Caco-2 (cell line): ENCODE data around the gene POP7. TPM values are rescaled to one million over a fixed set of nuclear protein-coding genes. Genes with fewer than 3 reads are reported as not detected.

ENCODE experiments used
- BruUV-seq: library from RNA; stranded (reverse); fragments of 400-500 nt; replicated peaks from 2 replicates; lab custom pipeline; 2021; lab: Mats Ljungman, UMichigan
- CTCF ChIA-PET: fragments of 300-600 bp; sonication (Branson Sonifier 250); formaldehyde crosslinking; loops from one replicate; lab custom pipeline; 2022; ENCODE audit warnings: antibody characterized with exemption; lab: Charles Lee
- POLR2A ChIA-PET: fragments of 300-600 bp; sonication (Branson Sonifier 250); formaldehyde crosslinking; loops from one replicate; lab custom pipeline; 2022; ENCODE audit warnings: antibody characterized with exemption; lab: Charles Lee
- DNase-seq, 2 experiments: peaks; one replicate each; pipeline versions ENCODE4 v3.0.0 to v3.0.0-alpha.2; 2020 to 2022
- H3K27me3 ChIP-seq: replicated peaks from 2 replicates; pipeline ENCODE4 v1.6.0; 2011; ENCODE audit warnings: low read length; ENCODE audit not compliant: control insufficient read depth, insufficient read depth
- H3K36me3 ChIP-seq: 2 replicates; pipeline ENCODE4 v1.5.1; 2011; ENCODE audit warnings: low read length; ENCODE audit not compliant: control insufficient read depth, insufficient read depth
- H3K4me1 ChIP-seq: fragments of 250-450 bp; sonication (Bioruptor Pico); 2 replicates; pipeline ENCODE4 v1.5.1; 2020; ENCODE audit warnings: mild to moderate bottlenecking
- H3K4me3 ChIP-seq: 2 replicates; pipeline ENCODE4 v1.5.1; 2011; ENCODE audit warnings: low read depth, mild to moderate bottlenecking, control low read depth, low read length
- H3K9me3 ChIP-seq: fragments of 250-450 bp; sonication (Bioruptor Pico); 2 replicates; pipeline ENCODE4 v1.5.1; 2020; ENCODE audit warnings: mild to moderate bottlenecking, moderate library complexity
- H3K27ac Mint-ChIP-seq: one replicate; pipeline ENCODE4 v1.8.0; 2022; ENCODE audit warnings: mixed read lengths; ENCODE audit not compliant: unreplicated experiment
- H3K27me3 Mint-ChIP-seq: one replicate; pipeline ENCODE4 v1.8.0; 2022; ENCODE audit warnings: mixed read lengths; ENCODE audit not compliant: insufficient read depth, unreplicated experiment
- H3K36me3 Mint-ChIP-seq: one replicate; pipeline ENCODE4 v1.8.0; 2022; ENCODE audit warnings: mild to moderate bottlenecking, mixed read lengths; ENCODE audit not compliant: insufficient read depth, unreplicated experiment
- H3K4me1 Mint-ChIP-seq: one replicate; pipeline ENCODE4 v1.8.0; 2022; ENCODE audit warnings: low read depth, mixed read lengths; ENCODE audit not compliant: unreplicated experiment
- H3K4me3 Mint-ChIP-seq: one replicate; pipeline ENCODE4 v1.8.0; 2022; ENCODE audit warnings: mild to moderate bottlenecking, moderate library complexity, mixed read lengths; ENCODE audit not compliant: unreplicated experiment
- H3K9me3 Mint-ChIP-seq: one replicate; pipeline ENCODE4 v1.8.0; 2022; ENCODE audit warnings: mixed read lengths; ENCODE audit not compliant: unreplicated experiment
- intact Hi-C: fragments of 100-400 bp; cut with micrococcal nuclease; formaldehyde crosslinking; loops from one replicate; pipeline ENCODE4 v1.10.0; 2022; ENCODE audit not compliant: unreplicated experiment
- total RNA-seq: library from RNA; stranded (reverse); gene quantifications from 2 replicates; pipeline ENCODE4 v1.2.3, GENCODE V29; 2022
- TF ChIP-seq, protein P1 (sequence below), 2 experiments: fragments of 200-600 bp in 1 of 2; IDR thresholded peaks; 1 replicate in 1 of 2; 2 replicates in 1 of 2; pipeline versions ENCODE4 v1.5.1 to v1.8.0; 2011 to 2022; ENCODE audit warnings: antibody characterized with exemption in 1 of 2, control low read depth in 1 of 2, inconsistent platforms in 1 of 2, low read depth in 1 of 2, low read length in 1 of 2, mild to moderate bottlenecking in 1 of 2, moderate library complexity in 1 of 2; ENCODE audit not compliant: insufficient read depth in 1 of 2, severe bottlenecking in 1 of 2, unreplicated experiment in 1 of 2

Gene POP7
- total RNA-seq, 1 experiment from 2014 or later: 66.9 TPM

DNA sequence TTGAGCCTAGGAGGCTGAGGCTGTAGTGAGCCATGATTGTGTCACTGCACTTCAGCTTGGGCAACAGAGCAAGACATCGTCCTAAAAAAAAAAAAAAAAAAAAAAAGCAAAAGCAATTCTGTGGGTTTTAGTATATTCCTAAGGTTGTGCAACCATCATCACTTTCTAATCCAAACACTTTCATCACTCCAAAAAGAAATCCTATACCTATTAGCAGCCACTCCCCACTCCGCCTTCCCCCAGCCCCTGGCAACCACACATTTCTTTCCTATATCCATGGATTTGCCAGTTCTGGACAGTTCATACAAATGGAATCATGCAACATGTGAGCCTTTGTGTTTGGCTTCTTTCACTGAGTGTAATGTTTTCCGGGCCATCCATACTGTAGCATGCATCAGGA lies 47.8 kb downstream of the POP7 start:
- DNase-seq: no peak
- Mint-ChIP-seq H3K4me3 (no peak overlapping the region), H3K4me1 (no peaks in the 10 kb centered on the region), H3K36me3 (no peaks in the 10 kb centered on the region), H3K27me3 (peaks cover 15% of the 10 kb centered on the region), H3K27ac (no peak overlapping the region), H3K9me3 (no peaks in the 10 kb centered on the region)
- Histone ChIP-seq H3K36me3 (no peaks in the 10 kb centered on the region), H3K27me3 (no peaks in the 10 kb centered on the region), H3K4me1 (no peaks in the 10 kb centered on the region), H3K4me3 (no peak overlapping the region), H3K9me3 (no peaks in the 10 kb centered on the region)
- BruUV-seq: no TSS peak
- CTCF ChIA-PET: interaction anchor here (0.7 kb wide), 1 partner anchor 99 kb away, joined by 3 read pairs; the partner anchor contains the start of gene SLC12A9
- TF ChIP-seq, protein P1, sequence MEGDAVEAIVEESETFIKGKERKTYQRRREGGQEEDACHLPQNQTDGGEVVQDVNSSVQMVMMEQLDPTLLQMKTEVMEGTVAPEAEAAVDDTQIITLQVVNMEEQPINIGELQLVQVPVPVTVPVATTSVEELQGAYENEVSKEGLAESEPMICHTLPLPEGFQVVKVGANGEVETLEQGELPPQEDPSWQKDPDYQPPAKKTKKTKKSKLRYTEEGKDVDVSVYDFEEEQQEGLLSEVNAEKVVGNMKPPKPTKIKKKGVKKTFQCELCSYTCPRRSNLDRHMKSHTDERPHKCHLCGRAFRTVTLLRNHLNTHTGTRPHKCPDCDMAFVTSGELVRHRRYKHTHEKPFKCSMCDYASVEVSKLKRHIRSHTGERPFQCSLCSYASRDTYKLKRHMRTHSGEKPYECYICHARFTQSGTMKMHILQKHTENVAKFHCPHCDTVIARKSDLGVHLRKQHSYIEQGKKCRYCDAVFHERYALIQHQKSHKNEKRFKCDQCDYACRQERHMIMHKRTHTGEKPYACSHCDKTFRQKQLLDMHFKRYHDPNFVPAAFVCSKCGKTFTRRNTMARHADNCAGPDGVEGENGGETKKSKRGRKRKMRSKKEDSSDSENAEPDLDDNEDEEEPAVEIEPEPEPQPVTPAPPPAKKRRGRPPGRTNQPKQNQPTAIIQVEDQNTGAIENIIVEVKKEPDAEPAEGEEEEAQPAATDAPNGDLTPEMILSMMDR (IDR thresholded peaks at IDR 0.05; ENCODE audit: insufficient read depth in 1 of 2, low read depth in 1 of 2, low read length in 1 of 2, severe bottlenecking in 1 of 2, unreplicated experiment in 1 of 2): no peak
- intact Hi-C loops: no loop called here
- POLR2A ChIA-PET: no interaction called here

Other genes starting within 250 kb of the POP7 start
- gene SPACDR, start 241.9 kb upstream of the POP7 start, total RNA-seq: 0.41 and 0.84 TPM in 2 replicates
- gene TSC22D4, start 226.9 kb upstream of the POP7 start, total RNA-seq: 27.2 and 32.0 TPM in 2 replicates
- 1.3 and 1.7 TPM in 2 replicates for gene NYAP1, start 222.2 kb upstream of the POP7 start, total RNA-seq
- 58.5 and 60.7 TPM in 2 replicates for gene AGFG2, start 166.9 kb upstream of the POP7 start, total RNA-seq
- 1.9 and 2.0 TPM in 2 replicates for gene SAP25, start 132.2 kb upstream of the POP7 start, total RNA-seq
- gene LRCH4, start 120.0 kb upstream of the POP7 start, total RNA-seq: 69.5 and 71.4 TPM in 2 replicates
- 1.4 and 1.5 TPM in 2 replicates for gene FBXO24, start 119.8 kb upstream of the POP7 start, total RNA-seq
- 10.4 and 12.9 TPM in 2 replicates for gene PCOLCE, start 103.8 kb upstream of the POP7 start, total RNA-seq
- 24.6 and 24.7 TPM in 2 replicates for gene MOSPD3, start 93.6 kb upstream of the POP7 start, total RNA-seq
- gene TFR2, start 64.6 kb upstream of the POP7 start, total RNA-seq: 8.1 and 9.7 TPM in 2 replicates
- gene ACTL6B, start 49.7 kb upstream of the POP7 start, total RNA-seq: not detected in 2 replicates
- 200 and 216 TPM in 2 replicates for gene GNB2, start 32.4 kb upstream of the POP7 start, total RNA-seq
- gene GIGYF1, start 11.9 kb upstream of the POP7 start, total RNA-seq: 53.1 and 54.9 TPM in 2 replicates
- 0.72 and 1.1 TPM in 2 replicates for gene EPO, start 14.3 kb downstream of the POP7 start, total RNA-seq
- gene ZAN, start 27.5 kb downstream of the POP7 start, total RNA-seq: not detected in 2 replicates
- 112 and 117 TPM in 2 replicates for gene EPHB4, start 121.4 kb downstream of the POP7 start, total RNA-seq
- 59.0 and 60.7 TPM in 2 replicates for gene SLC12A9, start 146.6 kb downstream of the POP7 start, total RNA-seq
- gene TRIP6, start 161.3 kb downstream of the POP7 start, total RNA-seq: 66.6 and 75.5 TPM in 2 replicates
- gene SRRT, start 169.0 kb downstream of the POP7 start, total RNA-seq: 211 and 243 TPM in 2 replicates
- gene UFSP1, start 183.6 kb downstream of the POP7 start, total RNA-seq: 4.6 and 5.3 TPM in 2 replicates
- 16.5 and 19.0 TPM in 2 replicates for gene ACHE, start 189.8 kb downstream of the POP7 start, total RNA-seq
- gene MUC3A, start 243.4 kb downstream of the POP7 start, total RNA-seq: 25.1 and 27.0 TPM in 2 replicates